Stimulated activated CD4-positive, alpha-beta T cell treated with anti-CD3 and anti-CD28 coated beads, Interleukin-1b, Interleukin-23, amount 100 ng/mL, for 1 hour (primary cell): Measurements from ENCODE around the gene TECTB.

Source experiments
- DNase-seq, 2 donors: peaks; one replicate each; pipeline ENCODE4 v3.0.0-alpha.2; 2020; ENCODE audit warnings: low read depth in 2 of 2

The TECTB gene

DNA sequence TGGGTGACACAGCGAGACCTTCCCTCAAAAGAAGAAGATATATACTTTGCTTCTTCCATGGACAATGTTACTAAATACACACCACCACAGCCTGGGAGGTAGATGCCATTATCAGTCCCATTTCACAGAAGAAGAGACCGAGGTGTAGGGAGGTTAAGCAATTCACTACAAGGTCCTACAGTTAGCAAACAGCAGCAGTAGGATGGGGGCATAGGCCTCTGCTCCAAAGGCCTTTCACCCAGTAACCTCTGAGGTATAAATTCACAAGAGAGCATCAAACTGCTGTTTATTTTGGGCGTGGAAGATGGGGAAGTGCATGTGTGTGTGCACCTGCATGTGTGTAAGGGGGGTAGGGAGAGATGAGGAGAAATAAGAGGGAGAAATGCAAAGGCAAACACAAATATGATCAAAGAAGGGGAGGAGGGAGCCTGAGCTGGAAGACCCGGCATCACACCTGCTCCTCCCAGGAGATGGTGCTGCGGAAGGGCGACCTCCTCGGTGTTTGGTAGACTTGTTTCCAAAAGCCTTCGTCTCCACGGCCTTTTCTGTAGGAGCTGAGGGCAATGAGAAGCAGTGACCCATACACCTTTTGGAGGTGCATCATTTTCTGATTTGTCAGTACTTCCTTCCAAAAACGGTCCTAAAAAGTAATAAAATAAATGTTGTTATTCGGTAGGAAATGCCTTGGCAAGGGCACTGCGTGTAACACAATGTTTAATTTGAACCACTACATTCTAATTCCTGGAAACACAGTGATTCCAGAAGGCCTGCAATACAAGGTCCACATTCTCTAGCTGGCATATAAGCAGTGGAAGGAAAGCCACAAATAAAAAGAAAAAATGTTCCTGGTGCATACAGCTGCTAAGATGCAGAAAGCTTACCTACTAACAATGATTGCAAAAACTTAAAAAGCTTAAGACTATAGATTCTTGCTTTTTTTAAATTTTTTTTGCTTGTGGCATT lies 64.8 kb downstream of the TECTB start:
- DNase-seq: no peak

GRCh38 chr10:112348759-112349158 lies 65.6 kb downstream of the TECTB start:
- DNase-seq: no peak

GRCh38 chr10:112349521-112350085 lies 66.4 kb downstream of the TECTB start:
- no peak for DNase-seq

DNA sequence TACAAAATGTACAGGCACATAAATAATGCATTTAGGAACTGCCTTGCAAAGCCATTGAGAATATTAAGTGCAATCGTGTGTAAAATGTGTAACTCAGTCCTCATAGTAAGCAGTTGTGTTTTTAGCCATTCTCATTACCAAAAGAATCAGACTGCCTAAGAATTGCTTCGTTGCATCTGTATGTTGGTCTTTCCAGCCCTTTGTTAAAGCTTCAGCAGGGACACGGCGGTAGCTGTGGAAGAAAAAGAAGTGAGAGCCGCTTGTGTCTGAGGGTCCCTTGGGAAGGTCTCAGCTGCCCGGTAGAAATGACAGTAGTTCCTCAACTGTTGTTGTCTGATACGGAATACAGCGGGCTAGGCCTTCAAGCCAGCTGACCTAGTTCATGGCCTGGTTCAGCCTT lies 67.9 kb downstream of the TECTB start:
- no peak for DNase-seq

- DNase-seq: no peak
Observed at GRCh38 chr10:112352044-112352443, 68.8 kb downstream of the TECTB start.

- DNase-seq: no peak
Observed at GRCh38 chr10:112353046-112353445, 69.8 kb downstream of the TECTB start.
